ENCODE data around the gene KRT13. TPM values are rescaled to one million over a fixed set of nuclear protein-coding genes. Genes with fewer than 3 reads are reported as not detected.
"Not testable (repeated sequence)": the region's sequence is repeated elsewhere in the genome, so short reads cannot be mapped to it uniquely, and the experiment has no call there.

KRT13 gene
- total RNA-seq: 0.78 TPM

- no peak for DNase-seq
Observed at GRCh38 chr17:41505007-41505808, at the start of gene KRT13. Gene KRT13 (minus strand): TSS chr17:41505612. CDS start chr17:41505550, 62 bp downstream.

- no peak for DNase-seq
Observed at GRCh38 chr17:41553987-41554680, 48.7 kb upstream of the KRT13 start.

GRCh38 chr17:41553176-41553575, 47.8 kb upstream of the KRT13 start:
- no peak for DNase-seq

- no peak for DNase-seq
Observed at GRCh38 chr17:41552455-41552854, 47.0 kb upstream of the KRT13 start.

GRCh38 chr17:41551365-41551764, 46.0 kb upstream of the KRT13 start:
- DNase-seq: no peak

- DNase-seq: no peak
Observed at GRCh38 chr17:41549596-41550039, 44.2 kb upstream of the KRT13 start.

GRCh38 chr17:41548844-41549595, 43.6 kb upstream of the KRT13 start:
- DNase-seq: peak; percentile 62

GRCh38 chr17:41547921-41548843, 42.8 kb upstream of the KRT13 start:
- DNase-seq: peak; percentile 69

- no peak for DNase-seq
Observed at GRCh38 chr17:41547378-41547841, 42.0 kb upstream of the KRT13 start.

GRCh38 chr17:41546819-41547218, 41.4 kb upstream of the KRT13 start:
- DNase-seq: no peak

GRCh38 chr17:41545829-41546410, 40.5 kb upstream of the KRT13 start:
- no peak for DNase-seq

GRCh38 chr17:41544935-41545334, 39.5 kb upstream of the KRT13 start:
- DNase-seq: no peak

GRCh38 chr17:41544491-41544892, 39.1 kb upstream of the KRT13 start:
- DNase-seq: no peak

GRCh38 chr17:41542786-41543185, 37.4 kb upstream of the KRT13 start:
- not testable (repeated sequence) for DNase-seq

GRCh38 chr17:41542357-41542756, 36.9 kb upstream of the KRT13 start:
- DNase-seq: no peak

- DNase-seq: no peak
Observed at GRCh38 chr17:41540921-41541625, 35.7 kb upstream of the KRT13 start.

GRCh38 chr17:41539979-41540701, 34.7 kb upstream of the KRT13 start:
- no peak for DNase-seq

GRCh38 chr17:41539071-41539492, 33.7 kb upstream of the KRT13 start:
- DNase-seq: no peak

- DNase-seq: no peak
Observed at GRCh38 chr17:41538565-41538991, 33.2 kb upstream of the KRT13 start.

- no peak for DNase-seq
Observed at GRCh38 chr17:41537990-41538389, 32.6 kb upstream of the KRT13 start.
